SK-N-SH treated with all-trans-retinoic acid at 6 μM for 48 hours (cell line): ENCODE data around the gene POLDIP2.

Source experiments
- ATAC-seq: fragments of 200-7000 bp; cut with Tn5 transposase; 3 replicates; pipeline ENCODE4 v1.9.1; 2020; ENCODE audit warnings: mild to moderate bottlenecking, moderate library complexity
- ARNTL ChIP-seq: fragments of 450-650 bp; formaldehyde crosslinking; IDR thresholded peaks from 2 replicates; pipeline ENCODE4 v1.5.0; 2020; ENCODE audit warnings: low read depth, mild to moderate bottlenecking, moderate library complexity, borderline replicate concordance
- ESRRG ChIP-seq: fragments of 250-450 bp; sonication (Bioruptor Pico); IDR thresholded peaks from 2 replicates; pipeline ENCODE4 v1.6.1; 2021; ENCODE audit warnings: mild to moderate bottlenecking
- GLIS3 ChIP-seq: fragments of 250-450 bp; sonication (Bioruptor Pico); IDR thresholded peaks from 2 replicates; pipeline ENCODE4 v1.5.0; 2020; ENCODE audit warnings: mild to moderate bottlenecking, moderate library complexity
- ISL1 ChIP-seq: fragments of 250-450 bp; sonication (Bioruptor Pico); IDR thresholded peaks from 2 replicates; pipeline ENCODE4 v2.1.2; 2022; ENCODE audit warnings: mild to moderate bottlenecking, moderate library complexity
- OSR1 ChIP-seq: fragments of 250-450 bp; sonication (Bioruptor Pico); IDR thresholded peaks from 2 replicates; pipeline ENCODE4 v1.8.0; 2022; ENCODE audit warnings: moderate library complexity, mild to moderate bottlenecking, inconsistent platforms
- PPARA ChIP-seq: fragments of 250-450 bp; sonication (Bioruptor Pico); IDR thresholded peaks from 2 replicates; pipeline ENCODE4 v1.5.0; 2020; ENCODE audit warnings: mild to moderate bottlenecking, borderline replicate concordance
- RARB ChIP-seq: fragments of 250-450 bp; sonication (Bioruptor Pico); IDR thresholded peaks from 2 replicates; pipeline ENCODE4 v1.8.0; 2021; ENCODE audit warnings: mild to moderate bottlenecking, moderate library complexity
- SNAI2 ChIP-seq: fragments of 250-450 bp; sonication (Bioruptor Pico); IDR thresholded peaks from 2 replicates; pipeline ENCODE4 v1.5.0; 2020; ENCODE audit warnings: mild to moderate bottlenecking, moderate library complexity
- TCF4 ChIP-seq: fragments of 250-450 bp; sonication (Bioruptor Pico); IDR thresholded peaks from 2 replicates; pipeline ENCODE4 v1.8.0; 2021; ENCODE audit warnings: mild to moderate bottlenecking, moderate library complexity, borderline replicate concordance
- TOX ChIP-seq: fragments of 250-450 bp; sonication (Bioruptor Pico); IDR thresholded peaks from 2 replicates; pipeline ENCODE4 v1.8.0; 2021; ENCODE audit warnings: mild to moderate bottlenecking, moderate library complexity, borderline replicate concordance
- ZC3H10 ChIP-seq: fragments of 250-450 bp; sonication (Bioruptor Pico); IDR thresholded peaks from 2 replicates; pipeline ENCODE4 v1.5.1; 2021; ENCODE audit warnings: mild to moderate bottlenecking, moderate library complexity
- ZFP3 ChIP-seq: fragments of 250-450 bp; sonication (Bioruptor Pico); IDR thresholded peaks from 2 replicates; pipeline ENCODE4 v1.5.0; 2020; ENCODE audit warnings: mild to moderate bottlenecking, moderate library complexity
- ZFP30 ChIP-seq: fragments of 450-650 bp; formaldehyde crosslinking; IDR thresholded peaks from 2 replicates; pipeline ENCODE4 v1.5.0; 2022; ENCODE audit warnings: mild to moderate bottlenecking, moderate library complexity
- ZNF70 ChIP-seq: fragments of 450-650 bp; formaldehyde crosslinking; IDR thresholded peaks from 2 replicates; pipeline ENCODE4 v1.5.0; 2020; ENCODE audit warnings: mild to moderate bottlenecking, moderate library complexity
- ZNF8 ChIP-seq: fragments of 450-650 bp; formaldehyde crosslinking; IDR thresholded peaks from 2 replicates; pipeline ENCODE4 v1.5.0; 2020; ENCODE audit warnings: mild to moderate bottlenecking, moderate library complexity
- TF ChIP-seq, protein P1 (sequence below): fragments of 250-450 bp; sonication (Bioruptor Pico); IDR thresholded peaks from 2 replicates; pipeline ENCODE4 v1.8.0; 2020; ENCODE audit warnings: mild to moderate bottlenecking, moderate library complexity, borderline replicate concordance
- TF ChIP-seq, protein P2 (sequence below): fragments of 250-450 bp; sonication (Bioruptor Pico); IDR thresholded peaks from 2 replicates; pipeline ENCODE4 v1.5.1; 2020; ENCODE audit warnings: low read depth, mild to moderate bottlenecking, moderate library complexity
- TF ChIP-seq, protein P3 (sequence below): fragments of 250-450 bp; sonication (Bioruptor Pico); IDR thresholded peaks from 2 replicates; pipeline ENCODE4 v1.5.1; 2021; ENCODE audit warnings: mild to moderate bottlenecking, moderate library complexity
- TF ChIP-seq, protein P4 (sequence below): fragments of 250-450 bp; sonication (Bioruptor Pico); IDR thresholded peaks from 2 replicates; pipeline ENCODE4 v1.8.0; 2021; ENCODE audit warnings: low read depth, mild to moderate bottlenecking, moderate library complexity, borderline replicate concordance
- TF ChIP-seq, protein P5 (sequence below): fragments of 250-450 bp; sonication (Bioruptor Pico); IDR thresholded peaks from 2 replicates; pipeline ENCODE4 v1.5.0; 2020; ENCODE audit warnings: mild to moderate bottlenecking, moderate library complexity

Gene POLDIP2

DNA sequence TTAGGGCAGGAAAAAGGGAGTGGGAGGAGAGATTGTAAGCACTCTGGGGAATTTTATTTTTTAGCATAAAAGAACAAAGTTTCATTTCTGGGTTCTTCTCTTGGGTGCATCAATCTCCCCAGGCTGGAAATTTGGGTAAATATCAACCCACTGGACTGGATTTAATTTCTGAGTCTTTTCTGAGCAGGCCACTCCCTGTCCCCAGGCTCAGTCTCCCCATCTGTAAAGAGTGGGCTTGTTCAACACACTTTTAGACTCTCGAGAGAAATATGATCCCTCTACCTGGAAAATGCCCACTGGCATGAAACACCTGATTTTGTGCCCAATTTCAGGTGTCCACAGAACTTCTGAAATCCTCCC lies 13.4 kb upstream of the POLDIP2 start:
- TF ChIP-seq PPARA (CRISPR knock-in tag) = no peak
- TF ChIP-seq TCF4 = no peak
- no peak for TF ChIP-seq ARNTL (CRISPR knock-in tag)
- no peak for TF ChIP-seq ZC3H10
- TF ChIP-seq ZNF70 (CRISPR knock-in tag) = no peak
- no peak for TF ChIP-seq OSR1
- no peak for TF ChIP-seq GLIS3 (CRISPR knock-in tag)
- TF ChIP-seq, protein P1, sequence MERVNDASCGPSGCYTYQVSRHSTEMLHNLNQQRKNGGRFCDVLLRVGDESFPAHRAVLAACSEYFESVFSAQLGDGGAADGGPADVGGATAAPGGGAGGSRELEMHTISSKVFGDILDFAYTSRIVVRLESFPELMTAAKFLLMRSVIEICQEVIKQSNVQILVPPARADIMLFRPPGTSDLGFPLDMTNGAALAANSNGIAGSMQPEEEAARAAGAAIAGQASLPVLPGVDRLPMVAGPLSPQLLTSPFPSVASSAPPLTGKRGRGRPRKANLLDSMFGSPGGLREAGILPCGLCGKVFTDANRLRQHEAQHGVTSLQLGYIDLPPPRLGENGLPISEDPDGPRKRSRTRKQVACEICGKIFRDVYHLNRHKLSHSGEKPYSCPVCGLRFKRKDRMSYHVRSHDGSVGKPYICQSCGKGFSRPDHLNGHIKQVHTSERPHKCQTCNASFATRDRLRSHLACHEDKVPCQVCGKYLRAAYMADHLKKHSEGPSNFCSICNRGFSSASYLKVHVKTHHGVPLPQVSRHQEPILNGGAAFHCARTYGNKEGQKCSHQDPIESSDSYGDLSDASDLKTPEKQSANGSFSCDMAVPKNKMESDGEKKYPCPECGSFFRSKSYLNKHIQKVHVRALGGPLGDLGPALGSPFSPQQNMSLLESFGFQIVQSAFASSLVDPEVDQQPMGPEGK = no peak
- TF ChIP-seq RARB = no peak
- ATAC-seq = no peak

DNA sequence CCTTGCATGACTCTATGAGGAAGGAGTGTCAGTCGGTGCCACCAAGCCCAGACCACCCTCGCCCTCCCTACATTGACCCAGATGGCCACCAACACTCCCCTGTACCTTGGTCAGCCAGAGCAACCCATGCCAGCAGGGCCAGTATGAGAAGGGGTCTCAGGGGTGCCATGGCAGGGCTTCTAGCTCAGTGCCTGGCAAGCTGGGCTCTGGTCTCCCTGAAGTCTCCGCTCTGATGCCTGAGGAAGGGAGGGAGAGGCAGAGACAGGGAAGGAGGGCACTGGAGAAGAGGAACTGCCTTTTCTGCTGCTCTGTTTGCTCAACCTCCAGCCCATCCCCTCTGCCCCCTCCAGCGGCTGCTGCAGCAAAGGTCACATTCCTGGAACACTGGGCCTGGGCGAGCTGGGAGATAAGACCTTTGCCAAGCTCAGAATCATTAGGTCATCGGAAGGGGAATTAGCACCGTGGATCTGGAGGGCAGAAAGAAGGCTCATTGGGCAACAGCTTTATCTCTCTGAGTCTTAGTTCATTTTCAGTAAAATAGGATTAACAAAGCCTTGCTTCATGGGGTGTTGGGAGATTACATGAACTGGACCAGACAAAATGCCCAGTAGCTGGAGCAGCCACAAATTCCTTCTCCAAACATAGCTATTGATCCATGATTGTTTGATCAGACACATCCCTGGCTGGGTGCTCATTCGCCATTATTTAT lies 12.9 kb upstream of the POLDIP2 start, which contains the start of gene VTN:
TSS of gene VTN (minus strand) at position 273 of the 709 bp plus-strand sequence. CDS start at position 169, 104 bp downstream.
- TF ChIP-seq ISL1 = peak; percentile 19
- no peak for TF ChIP-seq GLIS3 (CRISPR knock-in tag)
- TF ChIP-seq ZNF70 (CRISPR knock-in tag) = no peak
- TF ChIP-seq, protein P1 = no peak
- TF ChIP-seq, protein P2, sequence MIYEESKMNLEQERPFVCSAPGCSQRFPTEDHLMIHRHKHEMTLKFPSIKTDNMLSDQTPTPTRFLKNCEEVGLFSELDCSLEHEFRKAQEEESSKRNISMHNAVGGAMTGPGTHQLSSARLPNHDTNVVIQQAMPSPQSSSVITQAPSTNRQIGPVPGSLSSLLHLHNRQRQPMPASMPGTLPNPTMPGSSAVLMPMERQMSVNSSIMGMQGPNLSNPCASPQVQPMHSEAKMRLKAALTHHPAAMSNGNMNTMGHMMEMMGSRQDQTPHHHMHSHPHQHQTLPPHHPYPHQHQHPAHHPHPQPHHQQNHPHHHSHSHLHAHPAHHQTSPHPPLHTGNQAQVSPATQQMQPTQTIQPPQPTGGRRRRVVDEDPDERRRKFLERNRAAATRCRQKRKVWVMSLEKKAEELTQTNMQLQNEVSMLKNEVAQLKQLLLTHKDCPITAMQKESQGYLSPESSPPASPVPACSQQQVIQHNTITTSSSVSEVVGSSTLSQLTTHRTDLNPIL (CRISPR knock-in tag) = peak; percentile 10; the same call in 1 of the 2 replicates
- TF ChIP-seq, protein P3, sequence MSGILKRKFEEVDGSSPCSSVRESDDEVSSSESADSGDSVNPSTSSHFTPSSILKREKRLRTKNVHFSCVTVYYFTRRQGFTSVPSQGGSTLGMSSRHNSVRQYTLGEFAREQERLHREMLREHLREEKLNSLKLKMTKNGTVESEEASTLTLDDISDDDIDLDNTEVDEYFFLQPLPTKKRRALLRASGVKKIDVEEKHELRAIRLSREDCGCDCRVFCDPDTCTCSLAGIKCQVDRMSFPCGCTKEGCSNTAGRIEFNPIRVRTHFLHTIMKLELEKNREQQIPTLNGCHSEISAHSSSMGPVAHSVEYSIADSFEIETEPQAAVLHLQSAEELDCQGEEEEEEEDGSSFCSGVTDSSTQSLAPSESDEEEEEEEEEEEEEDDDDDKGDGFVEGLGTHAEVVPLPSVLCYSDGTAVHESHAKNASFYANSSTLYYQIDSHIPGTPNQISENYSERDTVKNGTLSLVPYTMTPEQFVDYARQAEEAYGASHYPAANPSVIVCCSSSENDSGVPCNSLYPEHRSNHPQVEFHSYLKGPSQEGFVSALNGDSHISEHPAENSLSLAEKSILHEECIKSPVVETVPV = no peak
- TF ChIP-seq ZNF8 (CRISPR knock-in tag) = no peak
- TF ChIP-seq TOX (CRISPR knock-in tag) = no peak
- TF ChIP-seq ZFP3 = no peak
- peak; percentile 2; the same call in 2 of the 3 replicates for ATAC-seq

DNA sequence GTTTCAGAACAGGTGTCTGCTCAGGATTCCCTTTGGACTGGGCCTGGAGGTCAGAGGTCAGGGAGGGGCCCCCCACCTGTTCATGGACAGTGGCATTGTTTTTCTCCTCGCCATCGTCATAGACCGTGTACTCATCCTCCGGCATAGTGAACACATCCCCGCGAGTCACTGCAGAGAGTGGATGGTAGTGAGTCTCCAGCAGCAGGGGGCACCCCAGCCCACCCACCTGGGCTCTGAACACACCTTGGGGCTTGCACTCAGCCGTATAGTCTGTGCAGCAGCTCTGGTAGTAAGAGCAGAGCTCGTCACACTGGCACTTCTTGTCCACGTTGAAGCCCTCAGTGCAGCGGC lies 12.3 kb upstream of the POLDIP2 start:
- TF ChIP-seq, protein P4, sequence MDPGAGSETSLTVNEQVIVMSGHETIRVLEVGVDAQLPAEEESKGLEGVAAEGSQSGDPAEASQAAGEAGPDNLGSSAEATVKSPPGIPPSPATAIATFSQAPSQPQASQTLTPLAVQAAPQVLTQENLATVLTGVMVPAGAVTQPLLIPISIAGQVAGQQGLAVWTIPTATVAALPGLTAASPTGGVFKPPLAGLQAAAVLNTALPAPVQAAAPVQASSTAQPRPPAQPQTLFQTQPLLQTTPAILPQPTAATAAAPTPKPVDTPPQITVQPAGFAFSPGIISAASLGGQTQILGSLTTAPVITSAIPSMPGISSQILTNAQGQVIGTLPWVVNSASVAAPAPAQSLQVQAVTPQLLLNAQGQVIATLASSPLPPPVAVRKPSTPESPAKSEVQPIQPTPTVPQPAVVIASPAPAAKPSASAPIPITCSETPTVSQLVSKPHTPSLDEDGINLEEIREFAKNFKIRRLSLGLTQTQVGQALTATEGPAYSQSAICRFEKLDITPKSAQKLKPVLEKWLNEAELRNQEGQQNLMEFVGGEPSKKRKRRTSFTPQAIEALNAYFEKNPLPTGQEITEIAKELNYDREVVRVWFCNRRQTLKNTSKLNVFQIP (CRISPR knock-in tag) = no peak
- TF ChIP-seq ZNF70 (CRISPR knock-in tag) (no peak), ZFP30 (no peak), ZFP3 (no peak), ESRRG (CRISPR knock-in tag) (no peak), ZNF8 (CRISPR knock-in tag) (no peak), RARB (no peak), SNAI2 (CRISPR knock-in tag) (no peak), TOX (CRISPR knock-in tag) (no peak), PPARA (CRISPR knock-in tag) (no peak)
- TF ChIP-seq, protein P5, sequence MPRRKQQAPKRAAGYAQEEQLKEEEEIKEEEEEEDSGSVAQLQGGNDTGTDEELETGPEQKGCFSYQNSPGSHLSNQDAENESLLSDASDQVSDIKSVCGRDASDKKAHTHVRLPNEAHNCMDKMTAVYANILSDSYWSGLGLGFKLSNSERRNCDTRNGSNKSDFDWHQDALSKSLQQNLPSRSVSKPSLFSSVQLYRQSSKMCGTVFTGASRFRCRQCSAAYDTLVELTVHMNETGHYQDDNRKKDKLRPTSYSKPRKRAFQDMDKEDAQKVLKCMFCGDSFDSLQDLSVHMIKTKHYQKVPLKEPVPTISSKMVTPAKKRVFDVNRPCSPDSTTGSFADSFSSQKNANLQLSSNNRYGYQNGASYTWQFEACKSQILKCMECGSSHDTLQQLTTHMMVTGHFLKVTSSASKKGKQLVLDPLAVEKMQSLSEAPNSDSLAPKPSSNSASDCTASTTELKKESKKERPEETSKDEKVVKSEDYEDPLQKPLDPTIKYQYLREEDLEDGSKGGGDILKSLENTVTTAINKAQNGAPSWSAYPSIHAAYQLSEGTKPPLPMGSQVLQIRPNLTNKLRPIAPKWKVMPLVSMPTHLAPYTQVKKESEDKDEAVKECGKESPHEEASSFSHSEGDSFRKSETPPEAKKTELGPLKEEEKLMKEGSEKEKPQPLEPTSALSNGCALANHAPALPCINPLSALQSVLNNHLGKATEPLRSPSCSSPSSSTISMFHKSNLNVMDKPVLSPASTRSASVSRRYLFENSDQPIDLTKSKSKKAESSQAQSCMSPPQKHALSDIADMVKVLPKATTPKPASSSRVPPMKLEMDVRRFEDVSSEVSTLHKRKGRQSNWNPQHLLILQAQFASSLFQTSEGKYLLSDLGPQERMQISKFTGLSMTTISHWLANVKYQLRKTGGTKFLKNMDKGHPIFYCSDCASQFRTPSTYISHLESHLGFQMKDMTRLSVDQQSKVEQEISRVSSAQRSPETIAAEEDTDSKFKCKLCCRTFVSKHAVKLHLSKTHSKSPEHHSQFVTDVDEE (CRISPR knock-in tag) = no peak
- no peak for ATAC-seq
